ENCODE data around the gene TMOD2. TPM values are rescaled to one million over a fixed set of nuclear protein-coding genes. Genes with fewer than 3 reads are reported as not detected.
"Not testable (repeated sequence)": the region's sequence is repeated elsewhere in the genome, so short reads cannot be mapped to it uniquely, and the experiment has no call there.

The TMOD2 gene
- total RNA-seq, 1 donor from 2014 or later: 14.7 TPM

- H3K27me3 ChIP-seq (ENCODE audit: low read depth): no peaks in the 10 kb centered on the region
- ATAC-seq: peak in 1 of 2 donors; percentile 55
- H3K36me3 ChIP-seq: peaks cover 35% of the 10 kb centered on the region
- no peaks in the 10 kb centered on the region for H3K4me1 ChIP-seq
- no peak overlapping the region for H3K4me3 ChIP-seq
- TF ChIP-seq CTCF (IDR thresholded peaks at IDR 0.05): peak; percentile 38
- DNase-seq: no peak
- intact Hi-C loops (cut with DNase I): no loop called here
- no peak overlapping the region for H3K27ac ChIP-seq
- no peaks in the 10 kb centered on the region for H3K9me3 ChIP-seq
Observed at GRCh38 chr15:51782357-51782896, 31.0 kb downstream of the TMOD2 start.

GRCh38 chr15:51783967-51784366 lies 32.6 kb downstream of the TMOD2 start:
- no peaks in the 10 kb centered on the region for H3K9me3 ChIP-seq
- no peaks in the 10 kb centered on the region for H3K27me3 ChIP-seq (ENCODE audit: low read depth)
- H3K4me1 ChIP-seq: no peaks in the 10 kb centered on the region
- no peak for ATAC-seq
- H3K36me3 ChIP-seq: peaks cover 34% of the 10 kb centered on the region
- intact Hi-C loops (cut with DNase I): no loop called here
- H3K27ac ChIP-seq: no peak overlapping the region
- TF ChIP-seq CTCF (IDR thresholded peaks at IDR 0.05): no peak
- no peak overlapping the region for H3K4me3 ChIP-seq
- DNase-seq: no peak

- ATAC-seq; H3K9me3 ChIP-seq; intact Hi-C loops (cut with DNase I): not testable (repeated sequence)
Observed at GRCh38 chr15:51787130-51787529, 35.7 kb downstream of the TMOD2 start.

GRCh38 chr15:51792474-51792873 lies 41.1 kb downstream of the TMOD2 start:
- H3K4me3 ChIP-seq; ATAC-seq; H3K4me1 ChIP-seq; H3K27ac ChIP-seq; H3K9me3 ChIP-seq; DNase-seq; intact Hi-C loops (cut with DNase I); H3K36me3 ChIP-seq; H3K27me3 ChIP-seq (ENCODE audit: low read depth): not testable (repeated sequence)

More at GRCh38 chr15:51787130-51787529, 35.7 kb downstream of the TMOD2 start:
- peaks cover 27% of the 10 kb centered on the region for H3K36me3 ChIP-seq
- not testable (repeated sequence) for DNase-seq; H3K27me3 ChIP-seq (ENCODE audit: low read depth); H3K4me3 ChIP-seq; H3K27ac ChIP-seq; H3K4me1 ChIP-seq

- Histone ChIP-seq H3K4me3 (no peak overlapping the region), H3K27ac (no peak overlapping the region), H3K36me3 (no peaks in the 10 kb centered on the region), H3K27me3 (ENCODE audit: low read depth) (no peaks in the 10 kb centered on the region), H3K9me3 (no peaks in the 10 kb centered on the region), H3K4me1 (no peaks in the 10 kb centered on the region)
- ATAC-seq: peak; percentile 39 to 84
- TF ChIP-seq CTCF (IDR thresholded peaks at IDR 0.05): no peak
- peak; percentile 48 for DNase-seq
- intact Hi-C loops (cut with DNase I): no loop called here
Observed at GRCh38 chr15:51793521-51794305, 42.3 kb downstream of the TMOD2 start.

GRCh38 chr15:51796847-51797401 lies 45.5 kb downstream of the TMOD2 start:
- intact Hi-C loops (cut with DNase I): no loop called here
- Histone ChIP-seq H3K4me1 (no peaks in the 10 kb centered on the region), H3K27ac (no peak overlapping the region), H3K27me3 (ENCODE audit: low read depth) (no peaks in the 10 kb centered on the region), H3K9me3 (no peaks in the 10 kb centered on the region), H3K36me3 (peaks cover 9% of the 10 kb centered on the region), H3K4me3 (no peak overlapping the region)
- no peak for DNase-seq
- no peak for ATAC-seq
- no peak for TF ChIP-seq CTCF (IDR thresholded peaks at IDR 0.05)
